Fibroblast of skin of right quadriceps (primary cell): ENCODE results near the gene IFI27.

ENCODE experiments used
- DNase-seq: peaks from one replicate; pipeline ENCODE4 v3.0.0-alpha.2; 2013

IFI27 gene

DNA sequence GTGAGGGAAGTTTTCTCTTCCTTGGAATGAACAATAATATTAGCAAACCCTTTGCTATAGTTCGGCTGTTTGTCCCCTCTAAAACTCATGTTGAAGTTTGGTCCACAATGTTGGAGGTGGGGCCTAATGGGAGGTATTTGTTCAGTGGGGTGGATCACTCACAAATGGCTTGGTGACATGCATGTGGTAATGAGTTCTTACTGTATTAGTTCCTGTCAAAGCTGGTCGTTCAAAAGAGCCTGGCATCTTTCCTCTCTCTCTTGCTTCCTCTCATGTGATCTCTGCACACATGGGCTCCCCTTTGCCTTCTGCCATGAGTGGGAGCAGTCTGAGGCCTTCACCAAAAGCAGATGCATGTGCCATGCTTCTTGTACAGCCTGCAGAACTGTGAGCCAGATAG lies 50.5 kb downstream of the IFI27 start:
- no peak for DNase-seq

DNA sequence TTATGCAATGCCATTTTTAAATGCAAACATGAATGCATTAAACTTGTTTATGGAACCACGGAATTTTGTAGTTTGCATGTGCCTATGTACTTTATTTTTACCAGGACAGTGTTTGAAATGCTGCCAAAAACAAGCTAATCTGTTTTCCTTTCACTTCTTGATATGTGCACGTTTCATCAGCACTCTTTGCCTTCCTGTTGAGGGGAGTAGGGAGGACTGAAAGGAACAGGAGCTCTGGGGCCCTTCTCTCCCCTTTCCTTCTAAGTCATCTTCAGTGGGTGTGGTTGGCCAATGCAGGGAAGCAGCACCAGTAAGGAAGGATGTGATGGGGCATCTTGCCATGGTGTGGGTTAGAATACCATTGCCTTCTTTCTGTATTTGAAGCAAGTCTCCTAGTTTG lies 51.4 kb downstream of the IFI27 start:
- DNase-seq: no peak

DNA sequence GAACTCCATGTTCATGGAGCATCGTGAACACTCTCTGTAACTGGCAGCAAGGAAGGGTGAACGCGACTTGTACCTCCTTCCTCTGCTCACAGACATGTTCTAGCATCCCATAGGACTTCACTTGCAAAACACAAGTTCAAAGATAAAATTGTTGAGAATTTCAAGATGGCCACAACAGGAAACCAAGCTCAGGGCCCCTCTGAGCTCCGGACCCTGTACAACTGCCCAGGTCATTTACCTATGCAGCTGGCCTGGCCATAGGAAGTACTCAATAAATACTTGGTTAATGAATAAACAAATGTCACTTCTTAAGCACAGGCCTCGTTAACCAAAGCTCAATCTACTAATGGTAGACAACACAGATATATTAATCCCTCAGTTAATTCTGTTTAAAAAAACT lies 51.9 kb downstream of the IFI27 start:
- no peak for DNase-seq

DNA sequence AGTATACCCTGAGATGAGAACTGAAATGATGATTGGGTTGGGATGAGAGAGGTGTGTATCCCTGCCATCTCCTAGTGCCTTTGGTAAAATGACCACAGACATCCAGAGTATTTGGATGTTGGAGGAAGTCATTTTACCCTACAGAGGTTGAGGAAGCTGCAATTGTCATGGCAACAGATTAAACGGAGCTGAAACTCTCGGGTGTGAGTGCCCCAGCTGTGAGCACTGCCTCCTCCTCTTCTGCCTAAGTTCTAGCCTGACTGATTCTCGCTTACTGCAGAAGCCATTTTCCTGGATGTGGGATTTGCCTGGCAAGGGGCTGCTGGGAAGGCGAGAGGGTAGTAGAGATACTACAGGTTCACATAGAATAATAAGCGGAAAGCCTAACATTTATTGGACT lies 53.3 kb downstream of the IFI27 start:
- no peak for DNase-seq

DNA sequence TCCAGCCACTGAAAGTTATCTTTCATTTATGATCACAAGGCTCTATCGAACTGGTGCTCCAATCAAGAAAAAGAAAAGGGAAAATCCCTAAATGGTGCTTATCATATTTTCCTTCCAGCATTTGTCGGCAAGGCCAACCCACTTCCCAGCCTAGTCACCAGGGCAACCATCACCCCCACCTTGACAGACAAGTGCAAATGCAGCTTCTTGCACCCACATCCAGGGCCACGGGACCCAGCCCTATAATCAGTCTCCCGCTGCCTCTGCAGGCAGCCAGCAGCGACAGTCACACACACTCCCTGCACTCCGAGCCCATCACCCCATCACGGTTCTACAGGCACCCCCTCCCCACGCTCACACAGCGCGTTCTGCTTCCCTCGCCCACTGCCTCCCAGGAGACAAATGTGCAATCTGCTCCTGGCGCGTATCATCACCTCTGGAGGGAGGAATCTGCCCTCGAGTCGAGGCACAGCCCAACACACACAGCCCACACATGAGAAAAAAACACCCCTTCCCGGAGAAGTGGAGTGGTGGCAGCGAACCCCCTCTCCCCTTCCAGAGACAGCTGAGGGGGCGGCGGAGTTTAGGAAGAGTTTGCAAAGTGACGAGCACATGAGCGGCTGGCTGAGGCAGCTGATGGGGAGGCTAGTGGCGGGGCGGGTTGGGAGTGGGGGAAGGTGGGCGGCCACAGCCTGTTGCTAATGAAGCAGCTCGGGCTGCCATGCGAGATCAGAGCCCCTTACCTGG lies 54.3 kb downstream of the IFI27 start:
- no peak for DNase-seq

DNA sequence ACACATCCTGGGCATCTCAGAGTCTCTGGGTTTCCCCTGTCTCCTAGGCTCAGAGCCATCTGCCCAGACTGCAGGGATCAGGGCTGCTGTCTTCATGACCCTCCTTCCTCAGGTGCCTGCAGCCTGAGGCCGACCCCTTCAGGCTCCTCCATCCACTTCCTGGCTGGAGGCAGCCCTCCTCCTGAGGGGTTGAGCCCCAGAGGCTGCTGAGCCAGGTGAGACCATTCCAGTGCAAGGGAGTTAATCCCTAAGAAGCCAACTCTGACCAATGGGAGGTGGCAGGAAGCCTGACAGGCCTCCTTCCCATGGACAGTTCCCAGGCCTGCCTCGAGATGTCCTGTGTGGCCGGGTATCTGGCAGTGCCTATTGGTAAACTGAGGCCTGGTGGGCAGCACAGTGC lies 55.2 kb downstream of the IFI27 start:
- no peak for DNase-seq
